ENCODE measurements around the gene CITED1. TPM values are rescaled to one million over a fixed set of nuclear protein-coding genes. Genes with fewer than 3 reads are reported as not detected.
"Not testable (repeated sequence)": the region's sequence is repeated elsewhere in the genome, so short reads cannot be mapped to it uniquely, and the experiment has no call there.

Gene CITED1
- total RNA-seq, 4 donors from 2014 or later, result 0.45 to 1.8 (median 1.2) TPM

GRCh38 chrX:72340041-72340440 lies 34.3 kb upstream of the CITED1 start:
- no peaks in the 10 kb centered on the region for H3K4me1 ChIP-seq
- WGBS, result 74% methylated on average over 7 of the region's 7 CpGs
- H3K9me3 ChIP-seq, result no peaks in the 10 kb centered on the region
- no peak overlapping the region for H3K4me3 ChIP-seq
- no peak for DNase-seq (ENCODE audit: extremely low spot score)
- H3K27me3 ChIP-seq, result no peaks in the 10 kb centered on the region
- intact Hi-C loops (cut with DNase I), result no loop called here
- no peaks in the 10 kb centered on the region for H3K36me3 ChIP-seq
- TF ChIP-seq EP300 (IDR thresholded peaks at IDR 0.05) (no peak), POLR2A (IDR thresholded peaks at IDR 0.05; ENCODE audit: low read depth) (no peak), POLR2AphosphoS5 (IDR thresholded peaks at IDR 0.05) (no peak), CTCF (IDR thresholded peaks at IDR 0.05) (no peak)
- H3K27ac ChIP-seq (replicated peaks in 1 of 4), result no peak overlapping the region

- H3K9me3 ChIP-seq, result no peaks in the 10 kb centered on the region
- H3K27ac ChIP-seq (replicated peaks in 1 of 4), result no peak overlapping the region
- H3K27me3 ChIP-seq, result no peaks in the 10 kb centered on the region
- DNase-seq (ENCODE audit: extremely low spot score), result no peak
- intact Hi-C loops (cut with DNase I), result no loop called here
- H3K4me1 ChIP-seq, result no peaks in the 10 kb centered on the region
- WGBS, result 83% methylated on average over 3 of the region's 3 CpGs
- TF ChIP-seq POLR2A (IDR thresholded peaks at IDR 0.05; ENCODE audit: low read depth), result no peak
- TF ChIP-seq POLR2AphosphoS5 (IDR thresholded peaks at IDR 0.05), result no peak
- no peak for TF ChIP-seq CTCF (IDR thresholded peaks at IDR 0.05)
- no peak for TF ChIP-seq EP300 (IDR thresholded peaks at IDR 0.05)
- H3K4me3 ChIP-seq, result no peak overlapping the region
- H3K36me3 ChIP-seq, result no peaks in the 10 kb centered on the region
Observed at GRCh38 chrX:72330131-72330530, 24.4 kb upstream of the CITED1 start.

- H3K27ac ChIP-seq (replicated peaks in 1 of 4), result no peak overlapping the region
- H3K4me3 ChIP-seq, result no peak overlapping the region
- intact Hi-C loops (cut with DNase I), result no loop called here
- no peak for DNase-seq (ENCODE audit: extremely low spot score)
- no peaks in the 10 kb centered on the region for H3K27me3 ChIP-seq
- no peak for TF ChIP-seq EP300 (IDR thresholded peaks at IDR 0.05)
- no peak for TF ChIP-seq CTCF (IDR thresholded peaks at IDR 0.05)
- TF ChIP-seq POLR2A (IDR thresholded peaks at IDR 0.05; ENCODE audit: low read depth), result no peak
- no peak for TF ChIP-seq POLR2AphosphoS5 (IDR thresholded peaks at IDR 0.05)
- WGBS, result 72% methylated on average over 7 of the region's 8 CpGs
- no peaks in the 10 kb centered on the region for H3K4me1 ChIP-seq
- no peaks in the 10 kb centered on the region for H3K36me3 ChIP-seq
- no peaks in the 10 kb centered on the region for H3K9me3 ChIP-seq
Observed at GRCh38 chrX:72326605-72327300, 21.0 kb upstream of the CITED1 start.

GRCh38 chrX:72319651-72320050 lies 13.9 kb upstream of the CITED1 start:
- H3K27me3 ChIP-seq; H3K4me3 ChIP-seq; intact Hi-C loops (cut with DNase I); DNase-seq (ENCODE audit: extremely low spot score); H3K36me3 ChIP-seq; H3K4me1 ChIP-seq; H3K9me3 ChIP-seq; H3K27ac ChIP-seq (replicated peaks in 1 of 4): not testable (repeated sequence)
- WGBS, result 91% methylated on average over 8 of the region's 8 CpGs

- intact Hi-C loops (cut with DNase I), result no loop called here
- Histone ChIP-seq H3K9me3 (no peaks in the 10 kb centered on the region), H3K4me3 (no peak overlapping the region), H3K27ac (replicated peaks in 1 of 4) (no peak overlapping the region), H3K4me1 (peaks cover 0 to 17% (median 16%) of the 10 kb centered on the region in 4 donors), H3K36me3 (no peaks in the 10 kb centered on the region), H3K27me3 (no peaks in the 10 kb centered on the region)
- TF ChIP-seq CTCF (IDR thresholded peaks at IDR 0.05) (no peak), POLR2A (IDR thresholded peaks at IDR 0.05; ENCODE audit: low read depth) (no peak), POLR2AphosphoS5 (IDR thresholded peaks at IDR 0.05) (no peak), EP300 (IDR thresholded peaks at IDR 0.05) (no peak)
- DNase-seq (ENCODE audit: extremely low spot score), result no peak
- WGBS, result 82% methylated on average over 4 of the region's 4 CpGs
Observed at GRCh38 chrX:72317139-72317538, 11.4 kb upstream of the CITED1 start.
